Activated CD4-positive, alpha-beta memory T cell treated with anti-CD3 and anti-CD28 coated beads, Interleukin-2, amount 10 ng/mL, durations not matched to agents 7 days and 5 days (primary cell): ENCODE results near the gene TBXT. TPM values are rescaled to one million over a fixed set of nuclear protein-coding genes. Genes with fewer than 3 reads are reported as not detected.
"Not testable (repeated sequence)": the region's sequence is repeated elsewhere in the genome, so short reads cannot be mapped to it uniquely, and the experiment has no call there.

Experiments used
- CTCF ChIA-PET: fragments of 350-600 bp; sonication (Branson Sonifier 250); formaldehyde crosslinking; loops from one replicate; lab custom pipeline; 2021; ENCODE audit warnings: antibody characterized with exemption, inconsistent platforms; lab: Charles Lee
- POLR2A ChIA-PET: fragments of 350-600 bp; sonication (Branson Sonifier 250); formaldehyde crosslinking; loops from one replicate; lab custom pipeline; 2021; ENCODE audit warnings: antibody characterized with exemption; lab: Charles Lee
- DNase-seq: peaks from one replicate; pipeline ENCODE4 v3.0.0-alpha.2; 2020
- H3K27ac Mint-ChIP-seq: one replicate; pipeline ENCODE4 v1.8.0; 2021; ENCODE audit warnings: mild to moderate bottlenecking, mixed read lengths
- H3K27me3 Mint-ChIP-seq: one replicate; pipeline ENCODE4 v1.8.0; 2021; ENCODE audit warnings: mixed read lengths
- H3K36me3 Mint-ChIP-seq: one replicate; pipeline ENCODE4 v1.8.0; 2021; ENCODE audit warnings: low read depth, mixed read lengths
- H3K4me1 Mint-ChIP-seq: one replicate; pipeline ENCODE4 v1.8.0; 2021; ENCODE audit warnings: mixed read lengths
- H3K4me3 Mint-ChIP-seq: one replicate; pipeline ENCODE4 v1.8.0; 2021; ENCODE audit warnings: mild to moderate bottlenecking, mixed read lengths
- H3K9me3 Mint-ChIP-seq: one replicate; pipeline ENCODE4 v1.8.0; 2021; ENCODE audit warnings: mixed read lengths
- total RNA-seq, 2 experiments: library from RNA; stranded (reverse); gene quantifications; one replicate each; pipeline ENCODE4 v1.2.3, GENCODE V29; 2021

Gene TBXT
- total RNA-seq, 2 experiments from 2014 or later = not detected

DNA sequence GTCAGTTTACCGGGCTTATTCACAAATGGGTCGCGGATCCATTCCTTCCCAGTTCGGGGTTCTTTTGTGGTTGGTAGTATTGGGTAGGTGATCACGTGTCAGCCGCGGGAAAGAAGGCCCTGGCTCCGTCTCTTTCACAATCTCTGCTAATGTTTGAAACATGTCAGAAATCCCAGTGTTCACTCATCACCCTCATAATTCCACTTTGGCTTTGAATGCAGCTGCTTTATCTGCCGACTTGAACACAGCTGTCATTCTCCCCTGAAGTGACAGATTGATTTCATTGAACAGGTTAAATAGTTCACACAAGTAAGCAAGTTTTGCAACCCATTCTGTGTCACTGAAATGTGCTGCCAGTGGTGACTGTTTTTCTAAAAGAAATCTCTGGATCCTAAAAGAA, 44.5 kb downstream of the TBXT start:
- POLR2A ChIA-PET, DNase-seq, H3K9me3 Mint-ChIP-seq, CTCF ChIA-PET, H3K4me3 Mint-ChIP-seq, H3K4me1 Mint-ChIP-seq, H3K36me3 Mint-ChIP-seq, H3K27me3 Mint-ChIP-seq, H3K27ac Mint-ChIP-seq: not testable (repeated sequence)

GRCh38 chr6:166121726-166122125, 45.9 kb downstream of the TBXT start:
- H3K4me3 Mint-ChIP-seq = no peak overlapping the region
- DNase-seq = no peak
- H3K27me3 Mint-ChIP-seq = no peaks in the 10 kb centered on the region
- no peaks in the 10 kb centered on the region for H3K36me3 Mint-ChIP-seq
- no peaks in the 10 kb centered on the region for H3K4me1 Mint-ChIP-seq
- CTCF ChIA-PET = no interaction called here
- H3K27ac Mint-ChIP-seq = no peak overlapping the region
- POLR2A ChIA-PET = no interaction called here
- H3K9me3 Mint-ChIP-seq = no peaks in the 10 kb centered on the region

DNA sequence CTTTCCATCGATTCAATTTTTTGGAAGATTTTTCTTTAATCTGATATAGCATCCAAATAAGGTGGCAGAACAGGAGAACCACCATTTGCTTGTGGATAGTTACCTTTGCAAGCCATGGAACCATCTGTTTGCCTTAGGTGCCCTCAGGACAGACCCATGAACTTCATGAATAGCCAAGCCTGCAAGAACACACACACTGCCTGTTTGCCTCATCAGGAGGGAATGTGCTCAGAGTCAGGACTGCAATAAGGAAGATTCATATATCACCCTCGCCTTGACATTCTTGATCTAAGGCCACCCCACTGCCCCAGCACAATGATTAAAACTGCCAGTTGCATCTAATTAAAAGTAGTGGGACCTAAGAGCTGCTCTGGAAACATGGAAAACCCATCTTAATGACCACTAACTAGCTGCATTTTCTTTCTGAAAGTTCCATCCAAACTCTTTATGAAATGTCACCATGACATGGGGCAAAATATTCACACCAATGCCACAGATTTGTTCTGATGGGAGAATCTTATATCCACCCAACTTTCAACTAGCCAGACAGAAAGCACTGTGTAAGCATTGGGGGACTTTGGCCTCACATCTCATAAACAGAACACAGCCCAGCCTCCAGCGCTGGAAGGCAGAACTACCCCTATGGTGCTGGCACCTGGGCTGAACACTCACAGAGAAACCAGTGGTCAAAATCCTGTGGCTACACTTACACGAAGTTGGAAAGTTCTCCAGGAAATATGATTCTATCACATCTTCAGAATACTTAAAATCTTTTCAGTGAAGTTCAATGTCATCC, 48.3 kb downstream of the TBXT start:
- no peak for DNase-seq
- Mint-ChIP-seq H3K36me3 (no peaks in the 10 kb centered on the region), H3K27ac (no peak overlapping the region), H3K9me3 (peaks cover 2% of the 10 kb centered on the region), H3K4me3 (no peak overlapping the region), H3K27me3 (no peaks in the 10 kb centered on the region), H3K4me1 (no peaks in the 10 kb centered on the region)
- ChIA-PET CTCF (no interaction called here), POLR2A (no interaction called here)

DNA sequence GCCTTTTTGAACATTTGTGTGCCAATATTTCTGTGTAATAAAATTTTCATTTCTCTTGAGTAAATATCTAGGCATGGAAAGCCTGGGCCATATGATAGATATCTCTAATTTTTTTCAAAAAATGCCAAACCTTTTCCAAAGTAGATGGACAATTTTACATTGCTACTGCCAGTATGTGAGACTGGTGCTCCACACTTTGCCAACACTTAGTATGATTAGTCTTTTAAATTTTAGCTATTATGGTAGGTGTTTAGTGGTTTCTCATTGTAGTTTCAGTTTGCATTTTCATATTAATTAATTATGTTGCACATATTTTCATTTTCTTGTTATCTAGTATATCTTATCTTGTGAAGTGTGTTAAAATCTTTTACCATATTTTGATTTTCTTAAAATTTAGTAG, 52.0 kb downstream of the TBXT start:
- CTCF ChIA-PET = interaction anchor here (0.9 kb wide), 1 partner anchor 9 kb away, joined by 3 read pairs; no protein-coding TSS in a partner anchor
- H3K27me3 Mint-ChIP-seq = no peaks in the 10 kb centered on the region
- DNase-seq = no peak
- POLR2A ChIA-PET = no interaction called here
- H3K36me3 Mint-ChIP-seq = no peaks in the 10 kb centered on the region
- H3K4me1 Mint-ChIP-seq = no peaks in the 10 kb centered on the region
- peaks cover 2% of the 10 kb centered on the region for H3K9me3 Mint-ChIP-seq
- no peak overlapping the region for H3K4me3 Mint-ChIP-seq
- H3K27ac Mint-ChIP-seq = no peak overlapping the region

GRCh38 chr6:166112580-166112979, 55.1 kb downstream of the TBXT start:
- DNase-seq = no peak
- Mint-ChIP-seq H3K4me3 (no peak overlapping the region), H3K4me1 (no peaks in the 10 kb centered on the region), H3K9me3 (peaks cover 2% of the 10 kb centered on the region), H3K27me3 (peaks cover 9% of the 10 kb centered on the region), H3K36me3 (no peaks in the 10 kb centered on the region), H3K27ac (no peak overlapping the region)
- ChIA-PET POLR2A (no interaction called here), CTCF (interaction anchor here (1.0 kb wide), 1 partner anchor 15 kb away, joined by 3 read pairs; no protein-coding TSS in a partner anchor)

DNA sequence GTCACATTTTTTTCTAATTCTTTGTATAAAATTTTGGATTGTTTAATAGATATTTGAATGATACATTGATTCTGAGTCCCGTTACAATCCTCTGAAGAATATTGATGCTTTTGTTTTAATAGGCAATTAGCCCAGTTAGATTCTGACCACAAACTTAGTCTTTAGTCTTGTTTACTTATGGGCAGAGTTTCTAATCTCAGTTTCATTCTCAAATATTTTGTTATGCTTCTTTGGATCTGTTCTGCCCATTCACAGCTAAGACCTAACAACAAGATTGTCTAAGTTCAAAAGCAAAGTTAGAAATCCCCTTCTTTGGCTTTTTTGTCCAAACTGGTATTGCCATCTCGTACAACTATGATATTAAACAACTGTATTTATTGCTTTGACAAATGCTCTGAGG, 58.0 kb downstream of the TBXT start:
- H3K36me3 Mint-ChIP-seq = no peaks in the 10 kb centered on the region
- CTCF ChIA-PET = no interaction called here
- POLR2A ChIA-PET = no interaction called here
- H3K9me3 Mint-ChIP-seq = no peaks in the 10 kb centered on the region
- peaks cover 2% of the 10 kb centered on the region for H3K4me1 Mint-ChIP-seq
- no peak overlapping the region for H3K27ac Mint-ChIP-seq
- H3K4me3 Mint-ChIP-seq = no peak overlapping the region
- H3K27me3 Mint-ChIP-seq = peaks cover 11% of the 10 kb centered on the region
- no peak for DNase-seq

Other genes starting within 250 kb of the TBXT start
- gene PRR18, start 140.5 kb upstream of the TBXT start, total RNA-seq = not detected
- 10 to 100 TPM; 70.0 to 72.0 TPM for gene SFT2D1, start 174.7 kb upstream of the TBXT start, total RNA-seq
- 10 to 100 TPM; 23.0 to 24.1 TPM for gene MPC1, start 215.1 kb upstream of the TBXT start, total RNA-seq